Heart left ventricle (tissue), 13 donors: ENCODE measurements around the gene POC1A.

Source experiments
- CTCF ChIP-seq, 12 donors: fragments of 200-600 bp; sonication (generic) in 4 of 12; IDR thresholded peaks; one replicate each; pipeline versions ENCODE4 v1.5.0 to v1.8.0; 2018 to 2022; ENCODE audit warnings: antibody characterized with exemption in 12 of 12, mild to moderate bottlenecking in 5 of 12
- POLR2A ChIP-seq, 2 donors: fragments of 450-650 bp; IDR thresholded peaks; one replicate each; pipeline ENCODE4 v1.6.1; 2017; ENCODE audit warnings: antibody characterized with exemption in 2 of 2, mild to moderate bottlenecking in 2 of 2, moderate library complexity in 2 of 2
- donor health status: ischemic (EF 13 %, LVEDD 7.1; RV severe dilation, severe dysfunction).
- donor health status: DM: no; HTN: yes; CAD: no.
- donor health status: DM: no; HTN: no; CAD: no.
- donor health status: ischemic (EF 25% LVEDD 6.9; RV normal size, moderate dysfunction).
- donor health status: ischemic (EF 25% LVEDD 5.7; RV mildly dilated, moderate dysfunction).
- donor health status: ischemic (EF 35%, LVEDD 5.7; RV mildly dilated, moderate dysfunction).
- donor health status: nonischemic (EF 11% LVEDD 7.7; RV severe dilation, severe dysfunction).
- donor health status: DM: yes; HTN: yes; CAD: no.
- donor health status: PGD.
- donor health status: ischemic (EF 29% LVEDD 5.4; RV normal size, mild dysfunction).
- donor health status: nonischemic (EF 23%, LVEDD 6.1; RV moderate dilation, normal function).

GRCh38 chr3:52057812-52058495 lies 96.3 kb downstream of the POC1A start:
- TF ChIP-seq CTCF (IDR thresholded peaks at IDR 0.05) (no peak), POLR2A (IDR thresholded peaks at IDR 0.05) (no peak)
